GM18505 (cell line): ENCODE results near the gene PRR12.

Experiments used
- ATAC-seq: cut with Tn5 transposase; IDR thresholded peaks from one replicate; pipeline ENCODE4 v1.9.1; 2021; ENCODE audit not compliant: unreplicated experiment
- POLR2A ChIP-seq: IDR thresholded peaks from 4 replicates; pipeline ENCODE4 v1.6.1; 2011; ENCODE audit warnings: borderline replicate concordance; ENCODE audit not compliant: insufficient read depth, insufficient read length; ENCODE audit errors: extremely low read depth

The PRR12 gene

DNA sequence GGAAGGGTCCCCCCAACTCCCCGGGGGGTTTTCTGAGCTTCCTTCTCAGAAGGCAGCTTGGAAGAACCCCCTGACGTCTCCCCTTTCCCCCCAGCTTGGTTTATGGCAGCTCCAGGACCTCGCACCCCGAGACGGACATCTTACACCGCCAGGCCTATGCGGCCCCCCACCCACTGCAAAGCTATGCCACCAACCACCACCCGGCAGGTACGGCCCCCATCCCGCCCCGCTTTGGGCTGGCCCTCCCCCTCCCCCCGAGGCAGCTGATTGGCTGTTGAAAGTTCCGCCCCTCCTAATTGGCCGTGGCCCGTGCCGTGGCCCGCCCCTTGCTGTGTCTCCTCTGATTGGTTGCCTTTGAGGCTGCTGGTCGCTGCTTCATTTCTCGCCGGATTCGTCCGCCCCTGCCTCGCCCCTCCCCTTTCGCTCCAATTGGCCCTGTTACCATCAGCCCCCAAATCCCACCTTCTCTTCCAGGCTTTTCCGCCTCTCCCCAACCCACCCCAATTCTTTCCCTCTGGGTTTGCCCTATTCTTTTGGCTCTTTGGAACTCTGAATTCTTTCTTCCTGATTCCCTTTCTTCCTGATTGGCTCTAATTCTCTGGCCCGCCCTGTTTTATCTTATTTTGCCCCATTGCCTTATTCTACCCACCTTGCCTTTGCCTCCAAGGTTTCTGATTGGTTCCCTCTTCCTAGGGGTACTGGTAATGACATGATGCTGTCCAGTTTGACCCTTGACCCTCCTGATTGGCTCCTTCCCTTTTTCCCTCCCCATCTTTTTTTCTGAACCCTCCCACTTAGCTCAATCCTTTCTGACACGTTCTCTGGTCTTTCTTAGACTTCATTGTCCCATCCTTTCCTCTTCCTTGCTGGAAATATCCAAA, 2.5 kb downstream of the PRR12 start:
- peak; percentile 28 for TF ChIP-seq POLR2A
- peak; percentile 31 for ATAC-seq

DNA sequence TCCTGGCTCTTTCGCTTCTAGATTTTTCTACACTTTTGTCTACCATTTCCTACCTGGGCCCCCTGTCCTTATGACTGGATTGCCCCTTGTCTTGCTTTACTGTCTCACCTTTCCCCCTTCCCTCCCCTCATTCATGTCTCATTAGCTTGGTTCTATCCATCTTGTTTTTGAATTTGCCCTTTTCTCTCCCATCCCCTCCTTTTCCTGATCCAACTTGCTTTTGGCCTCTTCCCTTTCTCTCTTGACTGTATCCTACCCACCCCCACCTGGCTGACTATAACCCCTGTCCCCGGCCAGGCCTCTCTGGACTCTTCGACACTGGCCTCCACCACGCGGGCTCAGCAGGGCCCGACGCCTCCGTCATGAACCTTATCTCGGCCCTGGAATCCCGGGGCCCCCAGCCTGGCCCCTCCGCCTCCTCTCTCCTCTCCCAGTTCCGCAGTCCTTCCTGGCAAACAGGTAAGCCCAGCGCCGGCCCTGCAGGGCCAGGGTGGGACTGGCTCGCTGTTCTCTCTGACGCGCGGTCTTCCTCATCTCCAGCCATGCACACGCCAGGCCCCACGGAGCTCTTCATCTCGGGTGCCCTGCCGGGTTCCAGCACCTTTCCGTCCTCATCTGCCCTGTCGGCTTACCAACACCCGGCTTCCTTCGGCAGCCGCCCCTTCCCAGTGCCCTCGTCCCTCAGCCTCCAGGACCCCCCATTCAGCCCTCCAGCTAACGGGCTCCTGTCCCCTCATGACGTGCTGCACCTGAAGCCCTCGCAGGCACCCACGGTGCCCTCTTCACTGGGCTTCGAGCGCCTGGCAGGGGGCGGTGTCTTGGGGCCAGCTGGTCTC, 3.4 kb downstream of the PRR12 start:
- ATAC-seq: no peak
- TF ChIP-seq POLR2A: no peak

DNA sequence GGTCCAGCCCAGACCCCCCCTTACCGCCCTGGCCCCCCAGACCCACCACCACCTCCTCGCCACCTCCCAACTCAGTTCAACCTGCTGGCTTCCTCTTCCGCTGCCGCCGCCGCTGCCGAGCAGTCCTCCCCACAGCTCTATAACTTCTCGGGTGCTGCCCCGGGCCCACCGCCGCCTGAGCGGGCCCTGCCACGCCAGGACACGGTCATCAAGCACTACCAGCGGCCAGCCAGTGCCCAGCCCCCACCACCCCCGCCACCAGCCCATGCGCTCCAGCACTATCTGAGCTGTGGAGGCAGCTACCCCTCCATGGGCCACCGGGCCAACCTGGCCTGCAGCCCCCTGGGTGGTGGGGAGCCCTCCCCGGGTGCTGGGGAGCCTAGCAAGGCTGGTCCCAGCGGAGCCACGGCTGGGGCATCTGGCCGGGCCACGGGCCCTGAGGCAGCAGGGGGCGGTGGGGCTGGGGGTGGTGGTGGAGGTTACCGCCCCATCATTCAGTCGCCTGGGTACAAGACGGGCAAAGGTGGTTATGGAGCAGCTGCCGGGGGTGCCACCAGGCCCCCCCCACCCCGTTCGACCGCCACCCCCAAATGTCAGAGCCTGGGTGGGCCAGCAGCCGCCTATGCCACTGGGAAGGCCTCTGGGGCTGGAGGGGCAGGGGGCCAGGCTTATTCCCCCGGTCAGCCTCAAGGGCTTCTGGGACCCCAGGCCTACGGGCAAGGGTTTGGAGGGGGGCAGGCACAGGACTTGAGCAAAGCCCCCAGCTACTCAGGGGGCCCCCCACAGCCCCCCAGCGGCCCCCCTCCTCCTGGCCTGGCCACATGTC, 4.2 kb downstream of the PRR12 start:
- no peak for TF ChIP-seq POLR2A
- ATAC-seq: no peak

DNA sequence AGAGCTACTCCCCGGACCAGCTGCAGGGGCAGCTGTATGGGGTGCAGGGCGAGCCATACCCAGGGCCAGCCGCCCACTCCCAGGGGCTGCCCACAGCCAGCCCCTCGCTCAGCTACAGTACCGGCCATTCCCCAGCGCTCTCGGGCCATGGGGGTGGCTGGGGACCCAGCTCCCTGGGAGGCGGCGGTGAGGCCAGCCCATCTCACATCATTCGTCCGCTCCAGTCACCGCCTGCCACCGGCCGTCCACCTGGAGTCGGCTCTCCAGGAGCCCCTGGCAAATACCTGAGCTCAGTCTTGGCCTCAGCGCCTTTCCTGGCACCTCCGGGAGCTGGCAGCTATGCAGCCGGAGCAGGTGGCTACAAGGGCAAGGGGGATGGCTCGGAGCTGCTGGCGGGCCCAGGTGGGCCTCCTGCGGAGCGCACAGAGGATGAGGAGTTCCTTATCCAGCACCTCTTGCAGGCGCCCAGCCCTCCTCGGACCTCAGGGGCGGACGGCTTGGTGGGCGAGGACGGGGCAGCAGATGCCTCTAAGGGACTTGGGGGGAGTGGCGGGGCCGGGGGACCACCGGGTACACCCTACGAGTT, 4.9 kb downstream of the PRR12 start:
- TF ChIP-seq POLR2A: no peak
- ATAC-seq: no peak

DNA sequence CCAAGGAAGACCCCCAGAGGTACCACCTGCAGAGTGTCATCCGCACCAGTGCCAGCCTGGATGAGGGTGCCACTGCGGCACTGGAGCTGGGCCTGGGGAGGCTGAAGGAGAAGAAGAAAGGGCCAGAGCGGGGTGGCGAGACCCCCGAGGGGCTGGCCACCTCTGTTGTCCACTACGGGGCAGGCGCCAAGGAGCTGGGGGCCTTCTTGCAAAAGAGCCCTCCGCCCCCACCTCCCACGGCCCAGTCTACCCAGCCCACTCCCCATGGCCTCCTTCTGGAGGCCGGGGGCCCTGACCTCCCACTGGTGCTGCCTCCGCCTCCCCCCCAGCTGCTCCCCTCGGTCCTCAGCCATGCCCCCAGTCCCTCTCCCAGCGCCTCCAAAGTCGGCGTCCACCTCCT, 5.4 kb downstream of the PRR12 start:
- no peak for TF ChIP-seq POLR2A

GRCh38 chr19:49596954-49597702, 6.1 kb downstream of the PRR12 start:
- ATAC-seq: no peak
- TF ChIP-seq POLR2A: no peak

More for the DNA sequence above, 5.4 kb downstream of the PRR12 start:
- ATAC-seq: no peak

GRCh38 chr19:49597703-49597974, 6.7 kb downstream of the PRR12 start:
- no peak for TF ChIP-seq POLR2A
- ATAC-seq: no peak

GRCh38 chr19:49599378-49600295, 8.7 kb downstream of the PRR12 start:
- no peak for TF ChIP-seq POLR2A
- ATAC-seq: no peak

DNA sequence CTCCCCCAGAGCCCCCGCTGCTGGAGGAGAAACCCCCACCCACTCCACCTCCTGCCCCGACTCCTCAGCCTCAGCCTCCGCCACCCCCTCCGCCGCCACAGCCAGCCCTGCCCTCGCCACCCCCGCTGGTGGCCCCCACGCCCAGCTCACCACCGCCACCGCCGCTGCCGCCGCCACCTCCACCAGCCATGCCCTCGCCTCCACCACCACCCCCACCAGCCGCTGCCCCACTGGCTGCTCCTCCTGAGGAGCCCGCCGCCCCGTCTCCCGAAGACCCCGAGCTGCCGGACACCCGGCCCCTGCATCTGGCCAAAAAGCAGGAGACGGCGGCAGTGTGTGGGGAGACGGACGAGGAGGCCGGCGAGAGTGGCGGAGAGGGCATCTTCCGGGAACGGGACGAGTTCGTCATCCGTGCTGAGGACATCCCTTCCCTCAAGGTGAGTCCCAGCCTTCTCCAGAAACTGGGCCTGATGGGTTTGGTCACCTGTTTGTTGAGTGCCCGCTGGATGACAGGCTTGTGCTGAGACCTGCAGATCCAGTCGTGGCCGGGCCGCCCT, 10.6 kb downstream of the PRR12 start:
- no peak for TF ChIP-seq POLR2A
- no peak for ATAC-seq

DNA sequence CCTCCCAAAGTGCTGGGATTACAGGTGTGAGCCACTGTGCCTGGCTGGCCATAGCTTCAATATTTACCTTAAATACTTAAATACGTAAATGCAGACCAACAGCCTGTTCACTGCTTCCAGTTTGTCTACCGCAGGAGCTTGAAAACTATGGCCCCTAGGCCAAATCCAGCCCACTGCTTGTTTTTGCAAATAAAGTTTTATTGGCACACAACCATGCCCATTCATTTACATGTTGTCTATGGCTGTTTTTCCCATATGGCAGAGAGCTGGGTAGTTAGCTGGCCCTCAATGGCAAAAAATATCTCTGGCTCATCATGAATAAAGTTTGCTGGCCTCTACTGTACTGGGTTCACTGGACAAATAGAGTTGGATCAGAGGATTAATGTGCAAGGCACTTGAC, 11.8 kb downstream of the PRR12 start:
- no peak for ATAC-seq
- TF ChIP-seq POLR2A: no peak

DNA sequence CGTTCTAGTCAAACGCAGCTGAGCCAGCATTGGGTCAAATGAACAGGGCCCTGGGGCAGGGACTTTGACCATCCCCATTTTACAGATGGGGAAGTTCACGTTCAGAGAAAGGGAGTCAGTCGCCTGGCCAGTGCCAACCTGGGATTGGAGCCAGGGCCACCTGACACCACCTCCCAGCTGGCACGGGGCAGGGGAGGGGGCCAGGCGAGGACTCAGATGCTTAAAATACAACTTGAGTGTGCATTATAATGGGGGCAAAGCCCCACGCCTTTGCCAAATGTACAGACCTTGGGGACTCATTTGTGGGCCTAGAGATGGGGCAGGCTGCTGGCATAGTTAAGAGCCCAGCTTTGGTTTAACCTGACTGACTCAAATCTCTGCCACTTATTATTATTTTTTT, 14.6 kb downstream of the PRR12 start:
- no peak for TF ChIP-seq POLR2A
- no peak for ATAC-seq

GRCh38 chr19:49609499-49610092, 18.6 kb downstream of the PRR12 start:
- ATAC-seq: no peak
- no peak for TF ChIP-seq POLR2A
